Measurements from ENCODE around the gene XKRX. TPM values are rescaled to one million over a fixed set of nuclear protein-coding genes. Genes with fewer than 3 reads are reported as not detected.

XKRX gene
- total and polyA plus RNA-seq, 2 of the 8 experiments (the other 6 are each of a cell fraction or from before 2014, with no cell fraction given) = 0.70 to 1.3 TPM

DNA sequence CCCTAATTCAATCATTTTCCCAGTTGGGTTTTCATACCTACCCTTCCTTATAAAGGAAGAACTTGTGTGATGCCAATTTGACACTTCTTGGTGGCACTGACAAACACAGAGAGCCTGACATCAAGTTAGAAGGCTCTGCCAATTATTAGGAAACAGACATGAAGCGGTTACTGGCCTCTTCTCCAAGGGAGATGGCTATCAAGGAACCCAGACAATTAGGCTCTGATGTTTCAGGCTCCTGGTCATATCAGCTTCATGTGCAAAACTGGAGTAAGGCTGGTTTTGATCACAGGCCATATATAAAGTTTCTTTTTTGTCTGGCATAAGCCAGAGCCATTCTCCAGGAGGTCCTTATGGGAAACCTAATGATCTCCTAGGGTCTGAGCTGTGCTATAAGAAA is 41.2 kb upstream of the XKRX start:
- 100% methylated on average over 1 of the region's 1 CpG; no CpG with 5 or more reads in 1 of the 2 experiments for WGBS, 2 experiments (ENCODE audit: extremely low coverage in 1 of 2, insufficient coverage in 1 of 2, insufficient read length in 1 of 2, insufficient replicate concordance in 2 of 2, low coverage in 1 of 2, low lambda C conversion rate in 2 of 2, missing lambda C conversion rate in 1 of 2)

More for the DNA sequence above, 41.2 kb upstream of the XKRX start:
- H2BK5ac ChIP-seq (ENCODE audit: low read depth, low read length) = no peak overlapping the region
- H3K9me3 ChIP-seq (ENCODE audit: insufficient read depth in 2 of 2, low read depth in 1 of 2, low read length in 1 of 2) = no peaks in the 10 kb centered on the region; a peak in 1 of 4 replicates
- H3K79me1 ChIP-seq (ENCODE audit: low read depth, low read length) = no peaks in the 10 kb centered on the region
- TF ChIP-seq JUN (IDR thresholded peaks at IDR 0.05; ENCODE audit: low read depth, low read length) = no peak
- no peak for TF ChIP-seq RXRA (IDR thresholded peaks at IDR 0.05; ENCODE audit: insufficient read depth, low read depth, low read length)
- no peak for TF ChIP-seq RFX5 (IDR thresholded peaks at IDR 0.05; ENCODE audit: borderline replicate concordance, low read depth, low read length)
- no peak overlapping the region for H3K9ac ChIP-seq (replicated peaks in 1 of 4; ENCODE audit: extremely low read depth in 1 of 4, low read depth in 3 of 4, low read length in 3 of 4)
- no peak overlapping the region for H4K5ac ChIP-seq (ENCODE audit: insufficient read length, low read depth, low read length)
- H3K23ac ChIP-seq (ENCODE audit: insufficient read length) = no peak overlapping the region
- H2BK12ac ChIP-seq (ENCODE audit: low read depth, low read length) = no peak overlapping the region
- H3K4me1 ChIP-seq (replicated peaks in 1 of 4; ENCODE audit: control insufficient read depth in 3 of 4, insufficient read depth in 4 of 4, low read length in 3 of 4) = no peaks in the 10 kb centered on the region
- no peak overlapping the region for H3K56ac ChIP-seq (replicated peaks; ENCODE audit: insufficient read length, low read depth, low read length)
- H2AFZ ChIP-seq (ENCODE audit: low read length) = no peak overlapping the region
- no peak overlapping the region for H3K4ac ChIP-seq (replicated peaks; ENCODE audit: insufficient read length, low read depth, low read length)
- H4K8ac ChIP-seq (ENCODE audit: extremely low read depth, insufficient read depth, low read length) = no peak overlapping the region
- no peaks in the 10 kb centered on the region for H3K23me2 ChIP-seq (ENCODE audit: low read depth, low read length)
- H2AK5ac ChIP-seq (ENCODE audit: low read depth, low read length) = no peak overlapping the region
- H3K36me3 ChIP-seq (ENCODE audit: control insufficient read depth in 2 of 4, insufficient read depth in 4 of 4, low read length in 3 of 4) = no peaks in the 10 kb centered on the region
- H3K4me3 ChIP-seq (ENCODE audit: extremely low read depth in 1 of 4, insufficient read depth in 2 of 4, low read depth in 3 of 4, low read length in 4 of 4) = no peak overlapping the region
- no peak overlapping the region for H3K27ac ChIP-seq (ENCODE audit: low read depth, low read length)
- H2BK15ac ChIP-seq (ENCODE audit: low read length) = no peak overlapping the region
- H3K18ac ChIP-seq (ENCODE audit: extremely low read depth, low read length) = no peak overlapping the region
- H3K4me2 ChIP-seq (ENCODE audit: insufficient read depth in 1 of 2, low read depth in 2 of 2, low read length in 2 of 2) = no peak overlapping the region
- ChIA-PET POLR2A (ENCODE audit: partially characterized antibody) (no interaction called here), CTCF (ENCODE audit: partially characterized antibody) (no interaction called here)
- no peaks in the 10 kb centered on the region for H3K79me2 ChIP-seq (ENCODE audit: control insufficient read depth in 1 of 2, insufficient read depth in 2 of 2, low read length in 2 of 2)
- no peak overlapping the region for H2BK20ac ChIP-seq (ENCODE audit: low read length)
- H2BK120ac ChIP-seq (replicated peaks; ENCODE audit: low read depth, low read length) = no peak overlapping the region
- no peak for DNase-seq (ENCODE audit: low read depth in 1 of 2, low spot score in 2 of 2)
- H4K91ac ChIP-seq (replicated peaks; ENCODE audit: insufficient read length, low read length) = no peak overlapping the region
- no peaks in the 10 kb centered on the region for H3K27me3 ChIP-seq (replicated peaks in 1 of 4; ENCODE audit: control insufficient read depth in 3 of 4, extremely low read depth in 1 of 4, insufficient read depth in 3 of 4, low read length in 3 of 4)
- no peak for FAIRE-seq
- H3K14ac ChIP-seq (ENCODE audit: insufficient read length) = no peak overlapping the region
- no peaks in the 10 kb centered on the region for H4K20me1 ChIP-seq (replicated peaks in 1 of 2; ENCODE audit: control insufficient read depth in 1 of 2, insufficient read depth in 2 of 2, low read length in 2 of 2)
